GM12864 (cell line): ENCODE data around the gene HIP1R.

Experiments
- DNase-seq: peaks from one replicate; pipeline ENCODE4 v3.0.0-alpha.2; 2011; ENCODE audit warnings: low read depth
- H3K4me3 ChIP-seq: 2 replicates; pipeline ENCODE4 v1.5.1; 2011; ENCODE audit warnings: mild to moderate bottlenecking, low read depth, low read length, control low read depth
- TF ChIP-seq, protein P1 (sequence below): IDR thresholded peaks from 2 replicates; pipeline ENCODE4 v1.5.1; 2011; ENCODE audit warnings: low read depth, mild to moderate bottlenecking, moderate library complexity, low read length, control low read depth, inconsistent platforms; ENCODE audit errors: missing control alignments

HIP1R gene

DNA sequence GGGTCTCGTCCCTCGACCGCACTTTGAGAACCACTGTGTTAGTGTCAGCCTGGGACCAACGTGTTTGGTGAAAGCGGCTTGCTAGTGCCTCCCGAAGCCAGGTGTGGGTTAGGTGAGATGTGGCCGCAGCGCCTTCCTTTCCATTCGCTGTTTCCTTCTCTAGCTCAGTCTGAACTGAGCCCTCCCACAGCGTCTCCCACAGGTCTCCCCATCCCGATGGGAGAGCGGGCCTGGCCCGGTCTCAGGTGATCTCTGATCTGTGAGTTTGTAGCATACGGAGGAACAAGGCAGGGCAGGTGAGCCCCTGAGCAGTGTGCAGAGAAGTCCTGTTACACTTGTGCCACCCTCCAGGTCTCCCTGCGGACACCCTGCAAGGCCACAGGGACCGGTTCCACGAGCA lies 19.3 kb downstream of the HIP1R start:
- DNase-seq = no peak
- TF ChIP-seq, protein P1, sequence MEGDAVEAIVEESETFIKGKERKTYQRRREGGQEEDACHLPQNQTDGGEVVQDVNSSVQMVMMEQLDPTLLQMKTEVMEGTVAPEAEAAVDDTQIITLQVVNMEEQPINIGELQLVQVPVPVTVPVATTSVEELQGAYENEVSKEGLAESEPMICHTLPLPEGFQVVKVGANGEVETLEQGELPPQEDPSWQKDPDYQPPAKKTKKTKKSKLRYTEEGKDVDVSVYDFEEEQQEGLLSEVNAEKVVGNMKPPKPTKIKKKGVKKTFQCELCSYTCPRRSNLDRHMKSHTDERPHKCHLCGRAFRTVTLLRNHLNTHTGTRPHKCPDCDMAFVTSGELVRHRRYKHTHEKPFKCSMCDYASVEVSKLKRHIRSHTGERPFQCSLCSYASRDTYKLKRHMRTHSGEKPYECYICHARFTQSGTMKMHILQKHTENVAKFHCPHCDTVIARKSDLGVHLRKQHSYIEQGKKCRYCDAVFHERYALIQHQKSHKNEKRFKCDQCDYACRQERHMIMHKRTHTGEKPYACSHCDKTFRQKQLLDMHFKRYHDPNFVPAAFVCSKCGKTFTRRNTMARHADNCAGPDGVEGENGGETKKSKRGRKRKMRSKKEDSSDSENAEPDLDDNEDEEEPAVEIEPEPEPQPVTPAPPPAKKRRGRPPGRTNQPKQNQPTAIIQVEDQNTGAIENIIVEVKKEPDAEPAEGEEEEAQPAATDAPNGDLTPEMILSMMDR = no peak
- H3K4me3 ChIP-seq = no peak overlapping the region

DNA sequence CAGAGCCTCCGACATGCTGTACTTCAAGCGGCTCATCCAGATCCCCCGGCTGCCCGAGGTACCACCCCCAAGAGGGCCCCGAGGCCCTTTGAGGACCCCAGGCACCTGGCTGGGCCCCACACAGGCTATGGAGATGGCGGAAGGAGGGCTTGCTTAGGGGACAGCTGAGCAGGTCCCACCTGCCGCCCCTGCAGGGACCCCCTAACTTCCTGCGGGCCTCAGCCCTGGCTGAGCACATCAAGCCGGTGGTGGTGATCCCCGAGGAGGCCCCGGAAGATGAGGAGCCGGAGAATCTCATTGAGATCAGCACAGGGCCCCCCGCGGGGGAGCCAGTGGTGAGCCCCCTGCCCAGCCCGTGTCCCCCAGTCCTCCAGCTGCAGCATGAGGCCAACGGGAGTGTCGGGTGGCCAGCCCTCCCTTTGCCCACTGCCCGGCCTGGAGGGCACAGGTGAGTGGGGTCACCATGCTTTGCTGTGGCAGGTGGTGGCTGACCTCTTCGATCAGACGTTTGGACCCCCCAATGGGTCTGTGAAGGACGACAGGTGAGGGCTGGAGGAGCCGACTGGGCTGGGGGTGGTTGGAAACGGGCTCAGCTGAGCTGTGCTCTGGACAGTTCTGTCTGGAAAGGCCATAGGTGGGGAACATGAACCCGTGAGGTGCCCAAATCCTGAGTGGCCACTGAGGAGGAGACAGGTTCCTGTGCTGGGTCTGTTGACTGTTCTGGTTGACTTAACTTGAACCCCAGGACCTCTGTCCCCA lies 20.0 kb downstream of the HIP1R start:
- no peak overlapping the region for H3K4me3 ChIP-seq
- no peak for DNase-seq
- TF ChIP-seq, protein P1 = no peak

DNA sequence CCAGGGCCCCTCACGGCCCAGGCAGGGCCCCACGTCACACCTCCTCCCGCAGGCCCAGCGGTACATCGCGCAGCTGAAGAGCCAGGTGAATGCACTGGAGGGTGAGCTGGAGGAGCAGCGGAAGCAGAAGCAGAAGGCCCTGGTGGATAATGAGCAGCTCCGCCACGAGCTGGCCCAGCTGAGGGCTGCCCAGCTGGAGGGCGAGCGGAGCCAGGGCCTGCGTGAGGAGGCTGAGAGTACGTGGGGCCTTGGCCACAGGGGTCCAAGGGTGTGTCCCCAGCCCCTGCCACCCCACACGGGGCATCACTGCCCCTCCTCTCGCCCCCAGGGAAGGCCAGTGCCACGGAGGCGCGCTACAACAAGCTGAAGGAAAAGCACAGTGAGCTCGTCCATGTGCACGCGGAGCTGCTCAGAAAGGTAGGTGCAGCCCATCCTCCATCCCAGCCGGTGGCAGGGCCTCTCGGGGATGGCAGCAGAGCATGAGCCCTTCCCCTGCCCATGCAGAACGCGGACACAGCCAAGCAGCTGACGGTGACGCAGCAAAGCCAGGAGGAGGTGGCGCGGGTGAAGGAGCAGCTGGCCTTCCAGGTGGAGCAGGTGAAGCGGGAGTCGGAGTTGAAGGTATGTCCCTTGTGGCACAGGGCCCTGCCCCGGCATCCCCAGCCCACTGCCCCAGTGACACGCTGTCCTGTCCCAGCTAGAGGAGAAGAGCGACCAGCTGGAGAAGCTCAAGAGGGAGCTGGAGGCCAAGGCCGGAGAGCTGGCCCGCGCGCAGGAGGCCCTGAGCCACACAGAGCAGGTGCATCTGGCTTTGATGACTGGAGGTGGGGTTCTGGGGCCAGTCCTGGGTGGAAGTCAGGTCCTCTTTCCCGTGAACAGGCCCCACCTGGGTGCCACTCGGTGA lies 20.9 kb downstream of the HIP1R start:
- no peak overlapping the region for H3K4me3 ChIP-seq
- TF ChIP-seq, protein P1 = no peak
- no peak for DNase-seq

DNA sequence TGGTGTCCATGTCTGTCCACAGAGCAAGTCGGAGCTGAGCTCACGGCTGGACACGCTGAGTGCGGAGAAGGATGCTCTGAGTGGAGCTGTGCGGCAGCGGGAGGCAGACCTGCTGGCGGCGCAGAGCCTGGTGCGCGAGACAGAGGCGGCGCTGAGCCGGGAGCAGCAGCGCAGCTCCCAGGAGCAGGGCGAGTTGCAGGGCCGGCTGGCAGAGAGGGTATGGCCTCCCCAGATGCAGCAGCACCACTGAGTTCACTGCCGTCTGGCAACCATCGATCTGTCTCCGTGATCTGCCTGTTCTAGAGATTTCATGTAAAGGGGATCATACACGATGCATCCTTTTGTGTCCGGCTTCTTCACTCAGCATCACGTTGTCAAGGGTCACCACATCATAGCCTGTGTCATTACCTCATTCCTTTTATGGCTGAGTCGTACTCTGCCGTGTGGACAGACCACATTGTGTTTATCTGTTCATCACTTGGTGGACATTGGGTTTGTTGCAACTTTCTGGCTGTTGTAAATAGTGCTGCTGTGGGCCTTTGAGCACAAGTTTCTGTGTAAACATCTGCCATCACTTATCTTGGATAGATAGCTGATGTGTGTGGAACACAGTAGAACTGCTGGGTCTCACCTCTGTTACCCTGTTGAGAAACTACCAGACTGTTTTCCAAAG lies 21.9 kb downstream of the HIP1R start:
- no peak for DNase-seq

DNA sequence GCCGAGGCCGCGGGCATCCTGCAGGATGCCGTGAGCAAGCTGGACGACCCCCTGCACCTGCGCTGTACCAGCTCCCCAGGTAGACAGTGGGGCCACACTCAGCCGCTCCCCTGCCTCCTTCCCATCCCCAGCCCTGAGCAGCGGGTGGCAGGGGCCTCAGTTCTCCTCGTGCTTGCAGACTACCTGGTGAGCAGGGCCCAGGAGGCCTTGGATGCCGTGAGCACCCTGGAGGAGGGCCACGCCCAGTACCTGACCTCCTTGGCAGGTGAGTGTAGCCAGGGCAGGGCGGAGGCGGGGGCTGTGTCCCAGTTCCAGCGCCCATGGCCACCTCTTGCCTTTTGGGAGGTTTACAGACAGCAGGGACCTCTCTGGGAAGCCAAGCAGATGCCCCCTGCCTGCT lies 22.9 kb downstream of the HIP1R start:
- no peak for DNase-seq
- no peak overlapping the region for H3K4me3 ChIP-seq
- TF ChIP-seq, protein P1 = no peak

More for the DNA sequence above, 21.9 kb downstream of the HIP1R start:
- TF ChIP-seq, protein P1 = no peak
- no peak overlapping the region for H3K4me3 ChIP-seq

DNA sequence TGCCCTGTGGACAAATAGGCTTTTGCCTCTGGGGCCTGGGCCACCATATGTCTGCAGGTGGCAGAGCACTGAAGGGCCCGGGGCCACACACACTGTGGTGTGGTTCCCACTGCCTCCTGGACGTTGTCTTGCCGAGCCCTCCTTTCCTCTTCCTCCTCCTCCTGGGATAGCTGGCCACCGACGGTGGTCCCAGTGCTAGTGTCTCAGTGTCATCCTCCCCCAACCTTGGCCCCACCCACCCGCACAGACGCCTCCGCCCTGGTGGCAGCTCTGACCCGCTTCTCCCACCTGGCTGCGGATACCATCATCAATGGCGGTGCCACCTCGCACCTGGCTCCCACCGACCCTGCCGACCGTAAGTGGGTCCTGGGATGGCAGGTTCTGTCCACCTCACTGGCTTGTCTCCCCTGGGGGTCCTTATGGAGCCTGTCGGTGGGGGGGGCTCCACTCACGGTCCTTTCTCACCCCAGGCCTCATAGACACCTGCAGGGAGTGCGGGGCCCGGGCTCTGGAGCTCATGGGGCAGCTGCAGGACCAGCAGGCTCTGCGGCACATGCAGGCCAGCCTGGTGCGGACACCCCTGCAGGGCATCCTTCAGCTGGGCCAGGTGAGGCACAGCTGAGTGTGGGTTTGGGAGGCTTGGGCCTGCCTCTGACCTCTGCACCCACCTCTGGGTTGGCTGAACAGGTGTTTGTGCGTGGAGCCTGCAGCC lies 23.5 kb downstream of the HIP1R start:
- TF ChIP-seq, protein P1 = no peak
- no peak overlapping the region for H3K4me3 ChIP-seq
- no peak for DNase-seq
